ENCODE data around the gene ALKBH3. TPM values are rescaled to one million over a fixed set of nuclear protein-coding genes. Genes with fewer than 3 reads are reported as not detected.

The ALKBH3 gene
- total RNA-seq, 1 donor from 2014 or later = 37.4 TPM

DNA sequence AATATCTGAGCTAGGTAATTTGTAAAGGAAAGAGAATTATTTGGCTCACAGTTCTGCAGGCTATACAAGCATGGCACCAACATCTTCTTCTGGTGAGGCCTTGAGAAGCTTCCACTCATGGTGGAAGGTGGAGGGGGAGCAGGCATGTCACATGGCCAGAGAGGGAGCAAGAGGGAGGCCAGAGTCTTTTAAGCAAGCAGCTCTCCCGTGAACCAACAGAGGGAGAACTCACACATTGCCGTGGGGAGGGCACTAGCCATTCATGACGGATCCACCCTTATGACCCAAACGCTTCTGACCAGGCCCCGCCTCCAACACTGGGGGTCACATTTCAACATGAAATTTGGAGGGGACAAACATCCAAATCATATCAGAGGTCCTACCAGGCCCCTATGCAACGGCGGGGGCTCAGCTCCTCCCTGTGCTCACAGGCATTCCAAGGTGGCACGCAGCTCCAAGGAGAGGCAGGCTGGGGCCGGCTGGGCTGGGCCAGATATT is 66.4 kb downstream of the ALKBH3 start:
- Histone ChIP-seq H3K4me1 (peaks cover 21% of the 10 kb centered on the region), H3K27ac (no peak overlapping the region), H2AFZ (replicated peaks) (peak overlapping the region; percentile 60), H3K4me2 (no peak overlapping the region), H3K9me3 (ENCODE audit: low read depth) (no peaks in the 10 kb centered on the region), H3K79me2 (ENCODE audit: low read depth) (no peaks in the 10 kb centered on the region), H4K20me1 (ENCODE audit: low read depth) (peaks cover 16% of the 10 kb centered on the region), H3K4me3 (no peak overlapping the region), H3K9ac (no peak overlapping the region), H3K36me3 (no peaks in the 10 kb centered on the region), H3K27me3 (peaks cover 42% of the 10 kb centered on the region), H3F3A (ENCODE audit: low read depth) (peaks cover 23% of the 10 kb centered on the region)
- no peak overlapping the region for H3K4me3 Mint-ChIP-seq
- no peak overlapping the region for H3K27ac Mint-ChIP-seq
- DNase-seq (ENCODE audit: low spot score) = peak; percentile 58
- TF ChIP-seq EZH2 (IDR thresholded peaks at IDR 0.05) = no peak
- TF ChIP-seq, protein P1, sequence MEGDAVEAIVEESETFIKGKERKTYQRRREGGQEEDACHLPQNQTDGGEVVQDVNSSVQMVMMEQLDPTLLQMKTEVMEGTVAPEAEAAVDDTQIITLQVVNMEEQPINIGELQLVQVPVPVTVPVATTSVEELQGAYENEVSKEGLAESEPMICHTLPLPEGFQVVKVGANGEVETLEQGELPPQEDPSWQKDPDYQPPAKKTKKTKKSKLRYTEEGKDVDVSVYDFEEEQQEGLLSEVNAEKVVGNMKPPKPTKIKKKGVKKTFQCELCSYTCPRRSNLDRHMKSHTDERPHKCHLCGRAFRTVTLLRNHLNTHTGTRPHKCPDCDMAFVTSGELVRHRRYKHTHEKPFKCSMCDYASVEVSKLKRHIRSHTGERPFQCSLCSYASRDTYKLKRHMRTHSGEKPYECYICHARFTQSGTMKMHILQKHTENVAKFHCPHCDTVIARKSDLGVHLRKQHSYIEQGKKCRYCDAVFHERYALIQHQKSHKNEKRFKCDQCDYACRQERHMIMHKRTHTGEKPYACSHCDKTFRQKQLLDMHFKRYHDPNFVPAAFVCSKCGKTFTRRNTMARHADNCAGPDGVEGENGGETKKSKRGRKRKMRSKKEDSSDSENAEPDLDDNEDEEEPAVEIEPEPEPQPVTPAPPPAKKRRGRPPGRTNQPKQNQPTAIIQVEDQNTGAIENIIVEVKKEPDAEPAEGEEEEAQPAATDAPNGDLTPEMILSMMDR (IDR thresholded peaks at IDR 0.05) = peak; percentile 37
- peaks cover 12% of the 10 kb centered on the region for H3K4me1 Mint-ChIP-seq
- H3K9me3 Mint-ChIP-seq = no peaks in the 10 kb centered on the region
- peaks cover 35% of the 10 kb centered on the region for H3K27me3 Mint-ChIP-seq (ENCODE audit: insufficient read depth, low read depth)
- H3K36me3 Mint-ChIP-seq = peaks cover 2% of the 10 kb centered on the region

DNA sequence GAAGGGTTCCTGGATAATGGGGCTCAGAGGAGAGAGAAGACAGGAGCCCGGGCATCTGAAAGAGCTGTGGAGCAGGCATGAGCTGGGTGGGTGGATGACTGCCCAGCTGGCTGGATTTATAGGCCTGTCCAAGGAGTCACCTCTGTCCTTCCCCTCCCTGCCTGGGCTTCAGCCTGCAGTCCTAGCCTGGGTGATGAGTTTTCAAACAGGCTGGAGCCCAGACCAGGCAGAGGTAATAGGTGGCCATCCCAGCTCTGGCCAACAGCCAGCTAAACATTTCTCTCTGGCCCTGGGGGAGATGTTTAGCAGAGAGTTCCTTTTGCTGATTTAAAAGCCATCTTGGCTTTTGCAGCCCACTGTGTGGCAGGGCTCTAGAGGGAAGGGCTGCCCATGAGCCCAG is 67.2 kb downstream of the ALKBH3 start:
- no peaks in the 10 kb centered on the region for H3K36me3 ChIP-seq
- peak overlapping the region; percentile 60 for H2AFZ ChIP-seq (replicated peaks)
- no peak overlapping the region for H3K4me2 ChIP-seq
- H3F3A ChIP-seq (ENCODE audit: low read depth) = peaks cover 21% of the 10 kb centered on the region
- no peak overlapping the region for H3K4me3 Mint-ChIP-seq
- H3K9me3 ChIP-seq (ENCODE audit: low read depth) = no peaks in the 10 kb centered on the region
- H4K20me1 ChIP-seq (ENCODE audit: low read depth) = peaks cover 16% of the 10 kb centered on the region
- peaks cover 21% of the 10 kb centered on the region for H3K4me1 ChIP-seq
- H3K4me3 ChIP-seq = no peak overlapping the region
- no peaks in the 10 kb centered on the region for H3K9me3 Mint-ChIP-seq
- peaks cover 40% of the 10 kb centered on the region for H3K27me3 Mint-ChIP-seq (ENCODE audit: insufficient read depth, low read depth)
- DNase-seq (ENCODE audit: low spot score) = no peak
- H3K27ac ChIP-seq = no peak overlapping the region
- H3K79me2 ChIP-seq (ENCODE audit: low read depth) = no peaks in the 10 kb centered on the region
- TF ChIP-seq EZH2 (IDR thresholded peaks at IDR 0.05) (no peak), EZH2phosphoT487 (IDR thresholded peaks at IDR 0.05) (no peak)
- TF ChIP-seq, protein P1 (IDR thresholded peaks at IDR 0.05) = no peak
- no peak overlapping the region for H3K27ac Mint-ChIP-seq
- H3K9ac ChIP-seq = no peak overlapping the region
- peaks cover 12% of the 10 kb centered on the region for H3K4me1 Mint-ChIP-seq
- peaks cover 2% of the 10 kb centered on the region for H3K36me3 Mint-ChIP-seq
- peaks cover 36% of the 10 kb centered on the region for H3K27me3 ChIP-seq

DNA sequence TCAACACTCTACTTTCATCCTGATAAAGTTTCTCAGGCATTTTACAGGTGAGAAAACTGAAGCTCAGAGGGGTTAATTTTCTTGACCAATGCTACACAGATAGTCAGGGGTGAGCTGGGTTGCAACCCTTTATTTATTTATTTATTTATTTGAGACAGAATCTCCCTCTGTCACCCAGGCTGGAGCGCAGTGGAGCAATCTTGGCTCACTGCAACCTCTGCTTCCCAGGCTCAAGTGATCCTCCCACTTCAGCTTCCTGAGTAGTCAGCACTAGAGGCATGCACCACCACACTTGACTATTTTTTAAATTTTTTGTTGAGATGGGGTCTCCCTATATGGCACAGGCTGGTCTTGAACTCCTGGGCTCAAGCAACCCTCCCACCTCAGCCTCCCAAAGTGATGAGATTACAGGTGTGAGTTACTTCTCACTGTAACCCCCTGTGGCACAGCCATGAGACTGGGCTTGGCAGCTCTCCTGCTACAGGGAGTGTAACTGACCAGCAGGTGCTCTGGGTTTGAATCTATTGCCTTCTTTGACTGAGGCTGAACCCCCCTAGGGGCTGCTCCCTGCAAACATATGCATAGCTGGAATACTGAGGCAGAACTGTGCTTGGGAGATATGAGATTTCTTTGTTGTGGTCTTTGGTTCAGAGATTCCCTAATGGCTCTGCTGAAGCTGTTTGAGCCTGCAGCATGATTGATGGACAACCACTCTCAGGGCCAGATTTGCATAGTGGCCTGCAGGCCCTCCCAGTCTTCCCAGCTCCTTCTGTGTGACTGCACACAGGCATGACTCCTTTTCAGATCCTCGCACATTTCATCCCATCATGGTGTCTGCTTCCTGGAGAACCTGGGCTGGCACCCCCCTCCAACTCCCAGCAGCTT is 68.0 kb downstream of the ALKBH3 start:
- Histone ChIP-seq H4K20me1 (ENCODE audit: low read depth) (peaks cover 13% of the 10 kb centered on the region), H3K27ac (no peak overlapping the region), H3K79me2 (ENCODE audit: low read depth) (no peaks in the 10 kb centered on the region), H3K4me2 (no peak overlapping the region), H2AFZ (replicated peaks) (no peak overlapping the region), H3K4me3 (no peak overlapping the region), H3K9me3 (ENCODE audit: low read depth) (no peaks in the 10 kb centered on the region), H3F3A (ENCODE audit: low read depth) (peaks cover 18% of the 10 kb centered on the region), H3K27me3 (peaks cover 28% of the 10 kb centered on the region), H3K9ac (no peak overlapping the region), H3K36me3 (no peaks in the 10 kb centered on the region), H3K4me1 (peaks cover 18% of the 10 kb centered on the region)
- peaks cover 39% of the 10 kb centered on the region for H3K27me3 Mint-ChIP-seq (ENCODE audit: insufficient read depth, low read depth)
- DNase-seq (ENCODE audit: low spot score) = no peak
- no peak for TF ChIP-seq EZH2 (IDR thresholded peaks at IDR 0.05)
- TF ChIP-seq, protein P1 (IDR thresholded peaks at IDR 0.05) = no peak
- TF ChIP-seq EZH2phosphoT487 (IDR thresholded peaks at IDR 0.05) = no peak
- H3K27ac Mint-ChIP-seq = no peak overlapping the region
- no peaks in the 10 kb centered on the region for H3K9me3 Mint-ChIP-seq
- H3K4me1 Mint-ChIP-seq = peaks cover 10% of the 10 kb centered on the region
- peaks cover under 1% of the 10 kb centered on the region for H3K36me3 Mint-ChIP-seq
- H3K4me3 Mint-ChIP-seq = no peak overlapping the region
